Keratinocyte (primary cell): Measurements from ENCODE around the gene NEK6. TPM values are rescaled to one million over a fixed set of nuclear protein-coding genes. Genes with fewer than 3 reads are reported as not detected.

Experiments used
- DNase-seq: peaks from one replicate; pipeline ENCODE4 v3.0.0-alpha.2; 2011; ENCODE audit warnings: low read depth, missing footprints, low spot score
- FAIRE-seq: peaks from 2 replicates; lab custom pipeline; 2011; peaks lifted over from hg19 to GRCh38; lab: Jason Lieb, UNC
- H2AFZ ChIP-seq: 2 replicates; pipeline ENCODE4 v1.6.0; 2012; ENCODE audit warnings: low read length, control low read depth, inconsistent platforms; ENCODE audit not compliant: control insufficient read depth
- H3K27ac ChIP-seq: 2 replicates; pipeline ENCODE4 v1.5.1; 2011; ENCODE audit warnings: low read length; ENCODE audit not compliant: control insufficient read depth, insufficient read depth
- H3K27me3 ChIP-seq: 3 replicates; pipeline ENCODE4 v1.6.0; 2011; ENCODE audit warnings: low read length; ENCODE audit not compliant: control insufficient read depth, insufficient read depth; ENCODE audit errors: extremely low read depth
- H3K36me3 ChIP-seq, 2 experiments: 2 replicates in 1 of 2; 3 replicates in 1 of 2; pipeline ENCODE4 v1.5.1; 2011; ENCODE audit warnings: low read length in 2 of 2, mild to moderate bottlenecking in 1 of 2; ENCODE audit not compliant: control insufficient read depth in 2 of 2, insufficient read depth in 2 of 2; ENCODE audit errors: extremely low read depth in 1 of 2
- H3K4me1 ChIP-seq: 3 replicates; pipeline ENCODE4 v1.5.1; 2011; ENCODE audit warnings: low read length; ENCODE audit not compliant: control insufficient read depth, insufficient read depth; ENCODE audit errors: extremely low read depth
- H3K4me2 ChIP-seq: 3 replicates; pipeline ENCODE4 v1.6.0; 2011; ENCODE audit warnings: low read depth, low read length; ENCODE audit not compliant: control insufficient read depth, insufficient read depth; ENCODE audit errors: extremely low read depth
- H3K4me3 ChIP-seq, 3 experiments: fragments of 200-600 bp in 1 of 3; sonication (generic) in 1 of 3; 2 replicates in 2 of 3; 3 replicates in 1 of 3; pipeline ENCODE4 v1.5.1; 2011 to 2016; ENCODE audit warnings: low read length in 3 of 3, mild to moderate bottlenecking in 3 of 3, control low read depth in 2 of 3, inconsistent platforms in 1 of 3, low read depth in 1 of 3, mixed read lengths in 1 of 3, mixed run types in 1 of 3, moderate library complexity in 1 of 3; ENCODE audit not compliant: control insufficient read depth in 2 of 3, insufficient read depth in 2 of 3; ENCODE audit errors: extremely low read depth in 1 of 3
- H3K79me2 ChIP-seq: 2 replicates; pipeline ENCODE4 v1.6.0; 2012; ENCODE audit warnings: low read length; ENCODE audit not compliant: control insufficient read depth, insufficient read depth
- H3K9ac ChIP-seq: 3 replicates; pipeline ENCODE4 v1.6.0; 2011; ENCODE audit warnings: low read length; ENCODE audit not compliant: control insufficient read depth, insufficient read depth; ENCODE audit errors: extremely low read depth
- H3K9me1 ChIP-seq: 3 replicates; pipeline ENCODE4 v1.6.0; 2011; ENCODE audit warnings: low read length; ENCODE audit not compliant: control insufficient read depth, insufficient read depth; ENCODE audit errors: extremely low read depth
- H3K9me3 ChIP-seq: 2 replicates; pipeline ENCODE4 v1.5.1; 2012; ENCODE audit warnings: low read depth, low read length; ENCODE audit not compliant: control insufficient read depth
- H4K20me1 ChIP-seq: 3 replicates; pipeline ENCODE4 v1.6.0; 2011; ENCODE audit warnings: low read length; ENCODE audit not compliant: control insufficient read depth, insufficient read depth; ENCODE audit errors: extremely low read depth
- EZH2 ChIP-seq: IDR thresholded peaks from one replicate; pipeline ENCODE4 v1.6.1; 2012; ENCODE audit warnings: inconsistent platforms, mild to moderate bottlenecking, low read length, moderate library complexity
- dilution Hi-C: fragments of 300-500 bp; cut with MboI; formaldehyde crosslinking; loops from one replicate; pipeline ENCODE4 v1.7.0; 2020; ENCODE audit warnings: low sequenced_read_pairs; ENCODE audit not compliant: extremely low pct_ligation_motif_present
- polyA plus RNA-seq, 5 experiments: library from polyadenylated mRNA; depleted of rRNA in 3 of 5; stranded (reverse) in 3 of 5; stranded (forward) in 1 of 5; unstranded in 1 of 5; fragments of >200 nt; gene quantifications; 1 replicate in 1 of 5; 2 replicates in 3 of 5; 3 replicates in 1 of 5; pipeline versions ENCODE4 v1.2.1 to v1.2.3, GENCODE V29; 2011 to 2012; ENCODE audit warnings: missing spikeins in 2 of 5, low read depth in 1 of 5, low replicate concordance in 1 of 5
- TF ChIP-seq, protein P1 (sequence below), 3 experiments: IDR thresholded peaks in 1 of 3; conservative IDR thresholded peaks in 1 of 3; optimal IDR thresholded peaks in 1 of 3; 2 replicates in 2 of 3; 3 replicates in 1 of 3; pipeline versions ENCODE3 to v1.5.1; 2011; ENCODE audit warnings: low read length in 3 of 3, mild to moderate bottlenecking in 3 of 3, moderate library complexity in 2 of 3, control low read depth in 1 of 3, inconsistent platforms in 1 of 3; ENCODE audit not compliant: insufficient read depth in 2 of 3; ENCODE audit errors: extremely low read depth in 1 of 3

NEK6 gene
- polyA plus RNA-seq, 1 donor (not counting 4 experiments of a cell fraction or from before 2014, with no cell fraction given) = 56.4 TPM

DNA sequence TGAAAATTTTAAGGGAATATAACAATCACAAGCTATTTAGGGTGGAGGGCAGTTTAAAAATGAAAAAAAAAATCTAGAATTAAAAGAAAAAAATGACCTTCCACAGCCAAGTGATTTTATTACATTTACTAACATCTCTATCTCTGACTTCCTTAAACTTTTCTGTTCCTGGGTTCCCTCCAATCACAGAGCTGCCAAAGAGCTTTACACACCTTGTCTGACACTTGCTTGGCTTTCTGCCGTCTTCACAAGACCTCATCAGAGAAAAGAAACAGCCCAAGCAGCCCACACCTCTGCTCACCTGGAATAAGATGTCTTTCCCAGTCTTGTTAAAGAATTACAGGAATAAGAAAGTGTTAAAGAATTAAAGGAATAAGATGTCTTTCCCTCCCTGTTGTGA, 118.6 kb downstream of the NEK6 start:
- Histone ChIP-seq H3K4me3 (no peak overlapping the region), H3K4me1 (peaks cover 3% of the 10 kb centered on the region), H3K9ac (no peak overlapping the region), H3K27me3 (no peaks in the 10 kb centered on the region), H4K20me1 (peaks cover 3% of the 10 kb centered on the region), H2AFZ (no peak overlapping the region), H3K27ac (no peak overlapping the region), H3K79me2 (peaks cover 91% of the 10 kb centered on the region), H3K9me1 (no peaks in the 10 kb centered on the region), H3K9me3 (no peaks in the 10 kb centered on the region), H3K36me3 (peaks cover 8 to 15% of the 10 kb centered on the region in 2 experiments), H3K4me2 (no peak overlapping the region)
- DNase-seq = no peak
- FAIRE-seq = no peak
- no peak for TF ChIP-seq EZH2
- TF ChIP-seq, protein P1, sequence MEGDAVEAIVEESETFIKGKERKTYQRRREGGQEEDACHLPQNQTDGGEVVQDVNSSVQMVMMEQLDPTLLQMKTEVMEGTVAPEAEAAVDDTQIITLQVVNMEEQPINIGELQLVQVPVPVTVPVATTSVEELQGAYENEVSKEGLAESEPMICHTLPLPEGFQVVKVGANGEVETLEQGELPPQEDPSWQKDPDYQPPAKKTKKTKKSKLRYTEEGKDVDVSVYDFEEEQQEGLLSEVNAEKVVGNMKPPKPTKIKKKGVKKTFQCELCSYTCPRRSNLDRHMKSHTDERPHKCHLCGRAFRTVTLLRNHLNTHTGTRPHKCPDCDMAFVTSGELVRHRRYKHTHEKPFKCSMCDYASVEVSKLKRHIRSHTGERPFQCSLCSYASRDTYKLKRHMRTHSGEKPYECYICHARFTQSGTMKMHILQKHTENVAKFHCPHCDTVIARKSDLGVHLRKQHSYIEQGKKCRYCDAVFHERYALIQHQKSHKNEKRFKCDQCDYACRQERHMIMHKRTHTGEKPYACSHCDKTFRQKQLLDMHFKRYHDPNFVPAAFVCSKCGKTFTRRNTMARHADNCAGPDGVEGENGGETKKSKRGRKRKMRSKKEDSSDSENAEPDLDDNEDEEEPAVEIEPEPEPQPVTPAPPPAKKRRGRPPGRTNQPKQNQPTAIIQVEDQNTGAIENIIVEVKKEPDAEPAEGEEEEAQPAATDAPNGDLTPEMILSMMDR (optimal IDR thresholded peaks at IDR 0.05 in 1 of 3, IDR thresholded peaks at IDR 0.05 in 1 of 3, conservative IDR thresholded peaks at IDR 0.05 in 1 of 3; ENCODE audit: extremely low read depth in 1 of 3, insufficient read depth in 2 of 3, low read length in 3 of 3) = no peak
- dilution Hi-C loops = loop anchor here (25.0 kb wide), 1 partner anchor 161 kb away; no protein-coding TSS in a partner anchor

DNA sequence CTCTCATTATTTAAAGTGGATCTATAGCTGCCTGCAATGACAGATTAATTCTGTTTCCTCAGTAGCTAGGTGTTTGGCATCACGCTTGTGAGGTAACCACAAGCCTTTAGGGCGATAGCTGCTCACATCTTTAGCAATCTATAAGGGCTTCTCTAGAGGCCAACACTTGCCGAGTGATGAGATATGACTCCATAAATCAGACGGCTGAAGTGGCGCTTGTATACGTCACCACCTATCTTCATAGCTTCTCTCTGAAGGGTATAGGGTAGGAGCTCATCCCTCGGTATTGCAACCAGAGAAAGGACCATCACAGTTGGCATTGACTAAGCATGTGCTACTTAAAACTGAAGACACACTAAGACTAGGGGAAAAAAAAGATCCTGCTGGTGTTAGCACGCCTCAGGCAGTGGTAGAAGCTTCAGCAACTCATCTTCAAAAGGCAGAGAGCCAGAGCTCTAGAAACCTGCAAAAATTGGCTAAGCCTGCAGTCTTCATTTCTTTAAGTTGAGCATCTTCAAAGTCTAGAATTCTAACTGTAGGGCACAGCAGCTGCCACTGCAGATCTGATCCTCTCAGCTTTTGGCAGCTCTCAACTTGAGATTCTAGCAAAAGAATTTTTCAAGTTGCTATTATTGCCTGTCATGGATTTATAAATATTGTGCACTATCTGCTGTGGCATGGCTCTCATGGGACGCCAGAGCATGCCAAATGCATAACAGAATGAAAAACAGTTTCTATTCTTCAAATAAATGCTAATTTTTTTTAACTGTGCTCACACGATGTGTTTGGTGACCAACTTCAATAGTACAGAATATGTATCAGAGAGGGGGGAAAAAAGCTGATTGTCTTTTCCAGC, 120.0 kb downstream of the NEK6 start:
- Histone ChIP-seq H2AFZ (no peak overlapping the region), H3K36me3 (peaks cover 8 to 15% of the 10 kb centered on the region in 2 experiments), H3K4me1 (no peaks in the 10 kb centered on the region), H4K20me1 (peaks cover 3% of the 10 kb centered on the region), H3K27ac (no peak overlapping the region), H3K9ac (no peak overlapping the region), H3K9me3 (no peaks in the 10 kb centered on the region), H3K27me3 (no peaks in the 10 kb centered on the region), H3K4me2 (no peak overlapping the region), H3K79me2 (peaks cover 80% of the 10 kb centered on the region), H3K9me1 (no peaks in the 10 kb centered on the region), H3K4me3 (no peak overlapping the region)
- dilution Hi-C loops = loop anchor here (25.0 kb wide), 1 partner anchor 160 kb away; no protein-coding TSS in a partner anchor
- no peak for TF ChIP-seq EZH2
- TF ChIP-seq, protein P1 (optimal IDR thresholded peaks at IDR 0.05 in 1 of 3, IDR thresholded peaks at IDR 0.05 in 1 of 3, conservative IDR thresholded peaks at IDR 0.05 in 1 of 3; ENCODE audit: extremely low read depth in 1 of 3, insufficient read depth in 2 of 3, low read length in 3 of 3) = no peak
- FAIRE-seq = no peak
- no peak for DNase-seq
